ENCODE measurements around the gene INTS7. TPM values are rescaled to one million over a fixed set of nuclear protein-coding genes. Genes with fewer than 3 reads are reported as not detected.

Gene INTS7
- total and polyA plus RNA-seq, 9 of the 15 experiments (the other 6 are each of a cell fraction or from before 2014, with no cell fraction given) = 27.3 to 68.4 (median 40.4) TPM

- no peak for TF ChIP-seq PHF8 (IDR thresholded peaks at IDR 0.05; ENCODE audit: borderline replicate concordance, low read length)
- no peak for TF ChIP-seq ZBTB9 (CRISPR knock-in tag; IDR thresholded peaks at IDR 0.05)
- TF ChIP-seq ZNF395 (CRISPR knock-in tag; IDR thresholded peaks at IDR 0.05) = no peak
- TF ChIP-seq THRB (CRISPR knock-in tag; conservative IDR thresholded peaks at IDR 0.05) = no peak
- TF ChIP-seq PKNOX1 (IDR thresholded peaks at IDR 0.05) = peak; percentile 56
Observed at GRCh38 chr1:212077028-212077427, 41.7 kb upstream of the INTS7 start (continued).

All from K562 (cell line).